Right lobe of liver (tissue), 4 donors: ENCODE data around the gene ST8SIA6.

ENCODE experiments used
- POLR2A ChIP-seq: fragments of 450-650 bp; IDR thresholded peaks from one replicate; pipeline ENCODE4 v1.6.1; 2017; ENCODE audit warnings: antibody characterized with exemption, mild to moderate bottlenecking
- TF ChIP-seq, protein P1 (sequence below), 4 donors: fragments of 200-600 bp in 3 of 4; fragments of 450-650 bp in 1 of 4; IDR thresholded peaks; one replicate each; pipeline versions ENCODE4 v1.5.1 to v1.8.0; 2016 to 2022; ENCODE audit warnings: antibody characterized with exemption in 4 of 4, mild to moderate bottlenecking in 2 of 4
- donor health status: DM: no; HTN: no; CAD: no.
- donor health status: DM: no; HTN: no; CAD: no.
- donor health status: DM: no; HTN: yes; CAD: no.

DNA sequence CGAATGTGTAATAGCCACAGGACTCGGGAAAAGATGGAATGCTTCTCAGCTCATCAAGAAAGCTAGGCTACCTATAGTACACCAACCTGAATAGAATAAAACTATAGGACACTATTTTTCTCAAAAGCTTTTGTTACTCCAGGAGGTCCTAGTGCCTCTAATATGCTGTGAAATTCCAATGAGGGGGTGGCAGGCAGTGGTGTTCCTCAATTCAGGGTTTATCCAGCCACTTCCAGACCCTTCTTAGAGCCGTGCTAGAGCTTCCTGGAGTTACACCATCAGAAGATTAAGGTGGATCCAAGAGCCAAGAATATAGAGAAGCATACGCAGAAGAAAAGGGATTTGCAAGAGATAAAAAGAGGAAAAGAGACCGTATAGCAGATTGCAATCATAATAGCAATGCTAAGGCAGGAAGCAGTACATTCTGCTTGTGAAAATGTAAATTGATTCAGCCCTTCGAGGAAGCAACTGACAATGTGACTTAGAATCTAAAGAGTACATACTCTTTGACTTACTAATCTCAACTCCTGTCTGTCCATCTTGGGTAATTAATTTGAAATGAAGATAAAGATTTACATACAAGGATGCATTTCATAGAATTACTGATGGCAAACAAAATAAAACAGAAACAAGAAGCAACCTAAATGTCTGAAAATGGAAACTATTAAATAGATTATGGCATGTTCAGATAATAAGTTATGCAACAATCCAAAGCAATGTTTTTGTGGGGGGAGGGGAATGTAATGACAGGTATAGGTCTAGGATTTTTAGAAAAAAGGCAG lies 2.1 kb downstream of the ST8SIA6 start:
- TF ChIP-seq, protein P1, sequence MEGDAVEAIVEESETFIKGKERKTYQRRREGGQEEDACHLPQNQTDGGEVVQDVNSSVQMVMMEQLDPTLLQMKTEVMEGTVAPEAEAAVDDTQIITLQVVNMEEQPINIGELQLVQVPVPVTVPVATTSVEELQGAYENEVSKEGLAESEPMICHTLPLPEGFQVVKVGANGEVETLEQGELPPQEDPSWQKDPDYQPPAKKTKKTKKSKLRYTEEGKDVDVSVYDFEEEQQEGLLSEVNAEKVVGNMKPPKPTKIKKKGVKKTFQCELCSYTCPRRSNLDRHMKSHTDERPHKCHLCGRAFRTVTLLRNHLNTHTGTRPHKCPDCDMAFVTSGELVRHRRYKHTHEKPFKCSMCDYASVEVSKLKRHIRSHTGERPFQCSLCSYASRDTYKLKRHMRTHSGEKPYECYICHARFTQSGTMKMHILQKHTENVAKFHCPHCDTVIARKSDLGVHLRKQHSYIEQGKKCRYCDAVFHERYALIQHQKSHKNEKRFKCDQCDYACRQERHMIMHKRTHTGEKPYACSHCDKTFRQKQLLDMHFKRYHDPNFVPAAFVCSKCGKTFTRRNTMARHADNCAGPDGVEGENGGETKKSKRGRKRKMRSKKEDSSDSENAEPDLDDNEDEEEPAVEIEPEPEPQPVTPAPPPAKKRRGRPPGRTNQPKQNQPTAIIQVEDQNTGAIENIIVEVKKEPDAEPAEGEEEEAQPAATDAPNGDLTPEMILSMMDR (IDR thresholded peaks at IDR 0.05), result no peak
- TF ChIP-seq POLR2A, result no peak
